Measurements from ENCODE around the gene PIP5K1C.

Gene PIP5K1C

DNA sequence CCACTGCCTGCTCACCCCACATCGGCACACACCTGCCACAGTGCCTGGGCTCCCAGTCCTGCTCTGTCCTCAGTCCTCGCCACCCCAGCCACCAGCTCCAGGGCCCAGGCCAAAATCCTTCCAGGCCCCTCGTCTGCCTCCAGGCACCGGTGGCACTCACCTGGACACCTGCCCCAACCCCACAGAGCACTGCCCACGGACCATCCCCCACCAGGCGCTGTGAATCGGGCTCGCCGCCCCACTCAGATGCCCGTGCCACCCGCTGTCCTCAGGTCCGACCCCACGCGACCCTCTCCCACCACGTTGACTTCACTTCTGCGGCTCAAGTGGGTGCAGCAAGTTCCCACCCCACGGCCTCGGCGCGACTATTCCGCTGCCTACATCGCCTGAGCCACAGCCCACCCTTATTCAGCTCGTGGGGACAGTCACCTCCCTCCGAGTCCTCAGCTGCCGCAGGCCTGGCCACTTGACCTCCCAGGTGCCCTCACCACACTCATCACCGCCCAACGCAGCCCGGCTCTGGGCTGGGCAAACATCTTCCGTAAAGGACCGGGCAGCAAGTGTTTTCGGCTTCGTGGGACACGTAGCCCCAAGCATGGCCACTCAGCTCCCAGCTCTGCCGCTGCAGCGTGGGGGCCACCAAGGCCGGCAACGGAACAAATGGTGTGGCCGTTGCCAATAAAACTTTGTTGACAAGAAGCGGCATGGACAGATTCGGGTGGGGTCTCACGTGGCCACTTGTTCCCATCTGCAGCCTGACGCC lies 5.7 kb downstream of the PIP5K1C start:
- H3K4me3 ChIP-seq (replicated peaks; ENCODE audit: low read depth, low read length): no peak overlapping the region
- no peak for DNase-seq (ENCODE audit: low read depth)
- TF ChIP-seq, protein P1, sequence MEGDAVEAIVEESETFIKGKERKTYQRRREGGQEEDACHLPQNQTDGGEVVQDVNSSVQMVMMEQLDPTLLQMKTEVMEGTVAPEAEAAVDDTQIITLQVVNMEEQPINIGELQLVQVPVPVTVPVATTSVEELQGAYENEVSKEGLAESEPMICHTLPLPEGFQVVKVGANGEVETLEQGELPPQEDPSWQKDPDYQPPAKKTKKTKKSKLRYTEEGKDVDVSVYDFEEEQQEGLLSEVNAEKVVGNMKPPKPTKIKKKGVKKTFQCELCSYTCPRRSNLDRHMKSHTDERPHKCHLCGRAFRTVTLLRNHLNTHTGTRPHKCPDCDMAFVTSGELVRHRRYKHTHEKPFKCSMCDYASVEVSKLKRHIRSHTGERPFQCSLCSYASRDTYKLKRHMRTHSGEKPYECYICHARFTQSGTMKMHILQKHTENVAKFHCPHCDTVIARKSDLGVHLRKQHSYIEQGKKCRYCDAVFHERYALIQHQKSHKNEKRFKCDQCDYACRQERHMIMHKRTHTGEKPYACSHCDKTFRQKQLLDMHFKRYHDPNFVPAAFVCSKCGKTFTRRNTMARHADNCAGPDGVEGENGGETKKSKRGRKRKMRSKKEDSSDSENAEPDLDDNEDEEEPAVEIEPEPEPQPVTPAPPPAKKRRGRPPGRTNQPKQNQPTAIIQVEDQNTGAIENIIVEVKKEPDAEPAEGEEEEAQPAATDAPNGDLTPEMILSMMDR (IDR thresholded peaks at IDR 0.05; ENCODE audit: low read length, missing control alignments): no peak

DNA sequence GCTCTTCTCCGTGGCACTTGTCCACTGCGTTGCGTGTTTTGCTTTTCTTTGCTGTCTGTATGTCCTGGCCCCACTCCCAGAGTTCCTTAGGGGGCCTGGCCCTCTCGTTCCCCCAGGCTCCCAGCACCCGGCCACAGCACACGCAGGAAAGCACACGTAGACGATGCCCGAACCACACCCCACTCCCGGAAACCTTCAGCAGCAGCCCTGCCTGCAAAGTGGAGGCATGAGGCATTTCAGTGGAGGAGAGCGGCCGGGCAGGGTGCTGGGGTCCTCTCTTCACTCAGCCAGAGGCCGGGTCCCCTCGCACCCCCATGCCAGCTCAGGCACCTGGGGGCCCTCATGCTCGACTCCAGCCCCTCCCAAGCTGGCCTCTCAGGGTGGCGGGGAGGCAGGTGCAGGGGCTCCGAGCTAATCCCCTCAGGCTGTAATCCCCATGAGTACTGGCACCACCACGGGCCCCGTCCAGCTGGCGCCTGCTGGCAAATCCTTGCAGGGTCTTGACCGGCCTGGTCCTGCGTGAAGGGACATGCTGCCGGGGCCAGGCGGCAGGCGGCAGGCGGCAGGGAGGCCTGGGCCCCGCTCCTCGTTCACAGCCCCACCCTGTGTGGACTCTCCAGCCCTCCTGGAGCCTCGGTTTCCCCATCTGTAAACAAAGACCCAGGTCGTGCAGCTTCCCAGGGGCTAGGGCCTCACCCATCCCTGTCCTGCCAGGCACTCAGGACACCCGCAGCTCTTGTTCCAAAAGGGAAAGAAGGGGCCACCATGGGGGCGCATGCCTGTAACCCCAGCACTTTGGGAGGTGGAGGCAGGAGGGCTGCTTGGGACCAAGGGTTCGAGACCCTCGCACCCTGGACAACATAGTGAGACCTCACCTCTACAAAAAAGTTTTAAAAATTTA lies 7.0 kb downstream of the PIP5K1C start:
- TF ChIP-seq, protein P1 (IDR thresholded peaks at IDR 0.05; ENCODE audit: low read length, missing control alignments): no peak
- no peak for DNase-seq (ENCODE audit: low read depth)

DNA sequence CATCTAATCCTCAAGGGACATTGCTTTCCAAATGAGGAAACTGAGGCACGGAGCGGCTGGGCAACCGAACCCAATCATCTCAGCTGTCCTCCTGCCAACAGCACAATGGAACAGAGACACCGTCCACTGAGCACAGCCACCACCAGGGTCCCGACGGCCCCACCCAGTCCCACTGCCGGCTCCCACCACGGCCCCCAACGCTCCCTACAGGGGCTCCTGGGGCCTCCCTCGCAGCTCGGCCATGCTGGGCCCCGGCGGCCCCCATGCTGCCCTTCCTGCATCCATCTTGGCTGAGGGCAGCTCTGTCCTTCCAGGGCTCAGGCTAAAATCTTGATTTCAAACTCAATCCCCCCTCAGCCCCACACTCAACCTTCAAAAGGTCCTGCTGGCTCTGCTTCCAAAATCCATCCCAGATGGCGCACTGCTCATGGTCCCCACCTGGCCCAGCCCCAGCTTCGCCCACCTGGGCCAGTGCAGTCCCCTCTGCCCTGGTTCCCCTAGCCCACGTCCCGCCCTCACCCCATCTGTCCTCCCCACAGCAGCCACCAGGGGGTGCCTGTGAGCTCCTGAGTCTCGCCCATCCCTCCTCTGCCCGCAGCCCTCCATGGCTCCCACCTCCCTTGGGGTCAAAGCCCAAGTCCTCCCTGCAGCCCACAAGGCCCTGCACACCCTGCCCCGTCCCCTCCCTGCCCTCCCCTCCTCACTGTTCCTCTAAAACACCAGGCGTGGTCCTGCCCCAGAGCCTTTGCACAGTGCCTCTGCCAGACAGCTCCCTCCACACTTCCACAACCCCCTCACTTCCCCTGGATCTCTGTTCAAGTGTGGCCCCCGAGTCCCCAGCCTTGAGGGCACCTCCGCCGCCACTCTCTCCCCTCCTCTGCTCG lies 7.9 kb downstream of the PIP5K1C start:
- no peak overlapping the region for H3K4me3 ChIP-seq (replicated peaks; ENCODE audit: low read depth, low read length)
- no peak for DNase-seq (ENCODE audit: low read depth)
- TF ChIP-seq, protein P1 (IDR thresholded peaks at IDR 0.05; ENCODE audit: low read length, missing control alignments): peak; percentile 52

More for the DNA sequence above, 7.0 kb downstream of the PIP5K1C start:
- no peak overlapping the region for H3K4me3 ChIP-seq (replicated peaks; ENCODE audit: low read depth, low read length)

DNA sequence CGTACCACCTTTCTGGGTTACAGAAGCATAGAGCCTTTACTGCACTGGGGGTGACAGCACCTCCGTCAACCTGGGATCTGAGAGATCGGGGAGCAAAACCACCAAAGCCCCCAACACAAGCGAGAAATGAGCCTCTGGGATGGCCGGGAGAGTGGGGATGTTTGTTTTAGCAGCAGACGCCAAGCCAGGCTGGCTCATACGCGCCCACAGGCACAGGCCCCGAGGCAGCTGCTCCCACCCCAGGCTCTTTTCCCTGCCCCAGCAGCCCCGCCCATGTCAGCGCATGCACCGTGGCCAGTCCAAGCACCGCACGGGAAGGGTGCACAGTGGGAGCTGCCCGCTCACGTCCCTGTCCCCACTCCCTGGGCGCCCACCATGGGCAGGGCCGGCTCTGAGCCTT lies 8.5 kb downstream of the PIP5K1C start:
- H3K4me3 ChIP-seq (replicated peaks; ENCODE audit: low read depth, low read length): no peak overlapping the region
- no peak for DNase-seq (ENCODE audit: low read depth)
- TF ChIP-seq, protein P1 (IDR thresholded peaks at IDR 0.05; ENCODE audit: low read length, missing control alignments): no peak

DNA sequence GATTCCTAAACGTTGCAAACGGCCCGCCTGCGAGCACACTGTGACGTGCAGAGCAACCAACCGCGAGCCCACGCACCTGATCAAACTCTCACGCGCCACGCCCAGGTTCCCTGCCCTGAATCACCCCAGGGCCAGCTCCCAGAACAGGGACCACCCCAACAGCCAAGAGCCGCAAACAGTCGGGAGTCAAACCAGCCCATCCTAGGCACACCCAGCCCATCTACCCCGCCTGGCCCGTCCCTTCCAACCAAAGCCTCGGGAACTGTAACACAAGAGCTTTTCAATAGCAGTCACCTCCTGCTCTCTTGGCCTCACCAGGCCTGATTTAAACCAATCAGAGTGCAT lies 8.9 kb downstream of the PIP5K1C start:
- TF ChIP-seq, protein P1 (IDR thresholded peaks at IDR 0.05; ENCODE audit: low read length, missing control alignments): no peak

DNA sequence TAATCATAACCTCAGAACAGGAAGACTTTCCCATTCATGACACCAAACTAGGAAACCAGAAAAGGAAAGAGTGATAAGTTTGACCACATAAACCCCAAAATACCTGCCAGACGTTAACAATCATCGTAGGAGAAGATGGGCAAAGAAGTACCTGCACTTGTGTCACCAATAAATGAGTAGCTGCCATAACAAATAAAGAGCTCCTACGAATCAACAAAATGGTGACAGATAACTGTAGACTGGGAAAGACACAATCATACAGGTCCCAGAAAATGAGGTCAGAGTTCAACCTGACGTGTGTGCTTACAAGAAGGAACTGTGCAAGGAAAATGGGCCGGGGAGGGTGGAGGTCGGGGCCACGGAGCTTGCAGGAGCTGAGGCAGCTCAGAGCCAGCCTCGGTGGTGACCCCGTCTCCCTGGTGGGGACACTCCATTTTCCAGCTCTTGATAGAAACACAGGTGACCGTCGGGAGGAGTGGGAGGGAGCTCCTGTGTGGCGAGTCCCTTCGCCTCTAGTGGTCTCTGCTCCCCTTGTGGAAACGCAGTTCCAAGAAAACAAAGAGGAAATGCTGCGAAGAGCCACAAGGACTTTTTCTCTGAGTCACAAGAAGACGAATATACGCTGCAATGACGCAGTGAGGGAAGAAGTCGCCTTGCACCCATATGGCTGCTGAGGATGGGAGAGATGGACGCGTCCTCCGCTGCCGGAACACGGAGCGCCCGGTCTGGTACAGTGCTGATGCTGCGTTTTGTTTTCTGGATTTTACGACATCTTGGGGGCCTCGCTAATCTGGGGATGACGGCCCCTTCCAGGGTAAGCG lies 9.5 kb downstream of the PIP5K1C start:
- no peak for DNase-seq (ENCODE audit: low read depth)
- TF ChIP-seq, protein P1 (IDR thresholded peaks at IDR 0.05; ENCODE audit: low read length, missing control alignments): no peak
- no peak overlapping the region for H3K4me3 ChIP-seq (replicated peaks; ENCODE audit: low read depth, low read length)

More for the DNA sequence above, 8.9 kb downstream of the PIP5K1C start:
- H3K4me3 ChIP-seq (replicated peaks; ENCODE audit: low read depth, low read length): no peak overlapping the region
- no peak for DNase-seq (ENCODE audit: low read depth)
